ENCODE results near the gene MAPK6.

The MAPK6 gene

GRCh38 chr15:52008359-52008697 lies 10.7 kb upstream of the MAPK6 start:
- intact Hi-C loops (cut with DNase I) = no loop called here
- no peak for DNase-seq

- DNase-seq = no peak
- intact Hi-C loops (cut with DNase I) = no loop called here
Measured at GRCh38 chr15:52008698-52009434, 10.2 kb upstream of the MAPK6 start.

GRCh38 chr15:52010633-52011595 lies 8.1 kb upstream of the MAPK6 start:
- DNase-seq = no peak
- intact Hi-C loops (cut with DNase I) = no loop called here

- intact Hi-C loops (cut with DNase I) = no loop called here
- DNase-seq = peak in 14 of 42 donors; percentile 7 to 64 (median 47)
Measured at GRCh38 chr15:52011711-52012144, 7.3 kb upstream of the MAPK6 start.

- DNase-seq = no peak
- intact Hi-C loops (cut with DNase I) = no loop called here
Measured at GRCh38 chr15:52012210-52012609, 6.8 kb upstream of the MAPK6 start.

GRCh38 chr15:52013151-52013791 lies 5.7 kb upstream of the MAPK6 start:
- no peak for DNase-seq
- intact Hi-C loops (cut with DNase I) = no loop called here

- intact Hi-C loops (cut with DNase I) = loop anchor here (5.0 kb wide), 1 partner anchor 42 kb away; the partner anchor contains the start of gene LEO1
- DNase-seq = no peak
Measured at GRCh38 chr15:52014616-52015015, 4.4 kb upstream of the MAPK6 start.

- no peak for DNase-seq
Measured at GRCh38 chr15:52016316-52016715, 2.7 kb upstream of the MAPK6 start.

GRCh38 chr15:52018244-52018643 lies 775 bp upstream of the MAPK6 start:
- intact Hi-C loops (cut with DNase I) = loop anchor here (5.0 kb wide), 1 partner anchor 46 kb away; the partner anchor contains the start of gene LEO1
- DNase-seq = no peak

More at GRCh38 chr15:52016316-52016715, 2.7 kb upstream of the MAPK6 start:
- intact Hi-C loops (cut with DNase I) = loop anchor here (5.0 kb wide), 1 partner anchor 44 kb away; the partner anchor contains the start of gene LEO1

- peak; percentile 54 to 92 (median 84) for DNase-seq
- intact Hi-C loops (cut with DNase I) = loop anchor here (5.0 kb wide), 1 partner anchor 47 kb away; the partner anchor contains the start of gene LEO1
Measured at GRCh38 chr15:52019394-52020220, 588 bp downstream of the MAPK6 start.

- intact Hi-C loops (cut with DNase I) = no loop called here
- peak in 3 of 42 donors; percentile 7 to 27 (median 14) for DNase-seq
Measured at GRCh38 chr15:52020221-52021085, 1.4 kb downstream of the MAPK6 start.

- DNase-seq = peak in 34 of 42 donors; percentile 18 to 90 (median 60)
- intact Hi-C loops (cut with DNase I) = no loop called here
Measured at GRCh38 chr15:52021128-52021671, 2.2 kb downstream of the MAPK6 start.

- peak in 2 of 42 donors; percentile 15 to 31 for DNase-seq
- intact Hi-C loops (cut with DNase I) = no loop called here
Measured at GRCh38 chr15:52021892-52022540, 3.0 kb downstream of the MAPK6 start.

- intact Hi-C loops (cut with DNase I) = no loop called here
- no peak for DNase-seq
Measured at GRCh38 chr15:52023169-52023922, 4.3 kb downstream of the MAPK6 start.

- intact Hi-C loops (cut with DNase I) = no loop called here
- DNase-seq = no peak
Measured at GRCh38 chr15:52028431-52029093, 9.5 kb downstream of the MAPK6 start.
